Trophoblast cell (in vitro differentiated cells and primary cell): ENCODE data around the gene SERPINC1.

Source experiments
- DNase-seq, 2 donors: peaks; one replicate each; pipeline ENCODE4 v3.0.0-alpha.2; 2016
- H2AFZ ChIP-seq: 2 replicates; pipeline ENCODE4 v1.6.1; 2013; ENCODE audit warnings: low read length, moderate library complexity, mild to moderate bottlenecking; ENCODE audit not compliant: insufficient read depth, poor library complexity
- H2AK5ac ChIP-seq: 2 replicates; pipeline ENCODE4 v1.6.1; 2013; ENCODE audit warnings: mild to moderate bottlenecking, low read length
- H2BK120ac ChIP-seq: 2 replicates; pipeline ENCODE4 v1.6.1; 2013; ENCODE audit warnings: low read length, mild to moderate bottlenecking, moderate library complexity; ENCODE audit not compliant: insufficient read depth, poor library complexity
- H2BK12ac ChIP-seq: 2 replicates; pipeline ENCODE4 v1.6.1; 2013; ENCODE audit warnings: mild to moderate bottlenecking, low read length, moderate library complexity
- H2BK5ac ChIP-seq: 2 replicates; pipeline ENCODE4 v1.6.1; 2013; ENCODE audit warnings: low read length, low read depth, moderate library complexity, mild to moderate bottlenecking; ENCODE audit not compliant: poor library complexity
- H3K14ac ChIP-seq: 2 replicates; pipeline ENCODE4 v1.6.1; 2013; ENCODE audit warnings: mild to moderate bottlenecking, low read length
- H3K18ac ChIP-seq: 2 replicates; pipeline ENCODE4 v1.6.1; 2013; ENCODE audit warnings: mild to moderate bottlenecking, low read length
- H3K23ac ChIP-seq: 2 replicates; pipeline ENCODE4 v1.6.1; 2013; ENCODE audit warnings: low read length
- H3K27ac ChIP-seq: 2 replicates; pipeline ENCODE4 v1.5.1; 2013; ENCODE audit warnings: low read depth, mild to moderate bottlenecking, inconsistent platforms, low read length, moderate library complexity
- H3K27me3 ChIP-seq: 2 replicates; pipeline ENCODE4 v1.6.1; 2013; ENCODE audit warnings: inconsistent platforms, mild to moderate bottlenecking, low read length, moderate library complexity; ENCODE audit not compliant: insufficient read depth
- H3K36me3 ChIP-seq, 2 experiments: 1 replicate in 1 of 2; 2 replicates in 1 of 2; pipeline ENCODE4 v1.6.1; 2013; ENCODE audit warnings: low read length in 2 of 2, mild to moderate bottlenecking in 2 of 2, moderate library complexity in 1 of 2; ENCODE audit not compliant: insufficient read depth in 2 of 2, control insufficient read depth in 1 of 2
- H3K4ac ChIP-seq: 2 replicates; pipeline ENCODE4 v1.6.1; 2013; ENCODE audit warnings: low read depth, mild to moderate bottlenecking, low read length, moderate library complexity
- H3K4me1 ChIP-seq, 2 experiments: 1 replicate in 1 of 2; 2 replicates in 1 of 2; pipeline ENCODE4 v1.6.1; 2013; ENCODE audit warnings: low read length in 2 of 2, mild to moderate bottlenecking in 2 of 2, moderate library complexity in 1 of 2; ENCODE audit not compliant: insufficient read depth in 2 of 2, control insufficient read depth in 1 of 2
- H3K4me2 ChIP-seq: 2 replicates; pipeline ENCODE4 v1.6.1; 2013; ENCODE audit warnings: inconsistent platforms, mild to moderate bottlenecking, low read length, moderate library complexity
- H3K4me3 ChIP-seq: 2 replicates; pipeline ENCODE4 v1.5.1; 2013; ENCODE audit warnings: mild to moderate bottlenecking, low read depth, low read length, inconsistent platforms
- H3K79me1 ChIP-seq: one replicate; pipeline ENCODE4 v1.6.1; 2013; ENCODE audit warnings: low read length
- H3K79me2 ChIP-seq: 2 replicates; pipeline ENCODE4 v1.6.1; 2013; ENCODE audit warnings: low read length, mild to moderate bottlenecking; ENCODE audit not compliant: control insufficient read depth, insufficient read depth, poor library complexity
- H3K9ac ChIP-seq: 2 replicates; pipeline ENCODE4 v1.6.1; 2013; ENCODE audit warnings: mild to moderate bottlenecking, low read length
- H3K9me3 ChIP-seq: 2 replicates; pipeline ENCODE4 v1.6.1; 2013; ENCODE audit warnings: low read depth, mild to moderate bottlenecking, control low read depth, inconsistent platforms, low read length; ENCODE audit not compliant: insufficient read depth
- H4K12ac ChIP-seq: 2 replicates; pipeline ENCODE4 v1.6.1; 2013; ENCODE audit warnings: low read depth, mild to moderate bottlenecking, low read length, moderate library complexity
- H4K8ac ChIP-seq: 2 replicates; pipeline ENCODE4 v1.6.1; 2013; ENCODE audit warnings: low read depth, mild to moderate bottlenecking, low read length, moderate library complexity
- H4K91ac ChIP-seq: one replicate; pipeline ENCODE4 v1.6.1; 2013; ENCODE audit warnings: low read depth, mild to moderate bottlenecking, low read length, moderate library complexity
- WGBS: extraction: QIAGEN DNeasy Blood & Tissue Kit; methylation state at CpG from one replicate; pipeline ENCODE4 v1.1.7; 2013; ENCODE audit warnings: missing lambda C conversion rate; ENCODE audit not compliant: insufficient read length, insufficient coverage; ENCODE audit errors: extremely low coverage; 5-methylcytosine and 5-hydroxymethylcytosine counted together

The SERPINC1 gene

DNA sequence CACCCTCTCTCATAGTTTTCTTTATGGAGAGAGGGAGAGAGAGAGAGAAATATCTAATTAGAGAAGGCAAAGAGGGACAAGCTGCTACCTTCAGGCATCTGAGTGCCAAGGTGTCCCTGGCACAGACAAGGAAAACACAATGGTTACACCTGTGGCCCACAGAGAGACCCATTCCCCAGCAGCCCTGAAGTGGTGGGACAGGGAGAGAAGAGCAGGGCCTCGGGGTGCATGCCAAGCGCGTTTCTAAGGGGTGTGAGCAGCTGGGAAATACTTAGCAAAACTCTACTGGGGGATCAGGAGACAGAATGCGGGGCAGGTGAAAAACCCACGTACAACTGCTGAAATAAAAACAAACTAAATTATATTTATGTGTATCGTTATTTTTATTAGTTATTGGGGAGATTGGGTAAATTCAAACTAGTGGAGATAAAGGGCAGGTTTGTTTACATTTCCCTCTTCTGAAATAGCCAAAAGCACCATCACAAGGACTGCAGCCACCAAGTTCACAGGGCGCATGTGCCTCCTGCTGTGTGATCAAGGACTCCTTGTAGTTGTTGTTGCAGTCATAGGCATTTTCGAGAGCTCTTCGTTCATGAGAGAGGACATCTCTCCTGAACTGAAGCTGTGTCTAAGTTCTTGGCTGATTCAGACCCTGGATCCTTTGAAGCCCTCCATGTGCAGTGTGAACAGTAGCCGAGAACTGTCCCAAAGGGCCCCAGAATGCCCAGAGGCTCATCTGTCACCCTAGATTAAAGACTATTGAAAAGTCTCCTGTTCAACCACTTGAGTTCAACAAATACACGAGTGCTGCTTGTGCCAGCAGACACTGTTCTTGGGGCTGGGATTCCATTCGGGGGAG, 737 bp upstream of the SERPINC1 start:
- H3K27me3 ChIP-seq, result no peaks in the 10 kb centered on the region
- no peaks in the 10 kb centered on the region for H3K9me3 ChIP-seq
- H3K18ac ChIP-seq, result no peak overlapping the region
- no peak overlapping the region for H4K91ac ChIP-seq
- no peak overlapping the region for H3K4ac ChIP-seq
- H2AFZ ChIP-seq, result no peak overlapping the region
- H2BK5ac ChIP-seq, result no peak overlapping the region
- H4K12ac ChIP-seq, result no peak overlapping the region
- H3K4me1 ChIP-seq, result no peaks in the 10 kb centered on the region
- no peaks in the 10 kb centered on the region for H3K79me1 ChIP-seq
- H3K79me2 ChIP-seq, result no peaks in the 10 kb centered on the region
- H2BK12ac ChIP-seq, result no peak overlapping the region
- no peak overlapping the region for H3K14ac ChIP-seq
- H4K8ac ChIP-seq, result no peak overlapping the region
- no peak overlapping the region for H3K4me2 ChIP-seq
- no peak overlapping the region for H2BK120ac ChIP-seq
- H3K9ac ChIP-seq, result no peak overlapping the region
- H2AK5ac ChIP-seq, result no peak overlapping the region
- H3K36me3 ChIP-seq, result no peaks in the 10 kb centered on the region
- no peak overlapping the region for H3K27ac ChIP-seq
- peak; percentile 18 to 50 for DNase-seq
- H3K23ac ChIP-seq, result no peak overlapping the region
- H3K4me3 ChIP-seq, result no peak overlapping the region
- WGBS, result 100% methylated on average over 1 of the region's 12 CpGs

GRCh38 chr1:173916667-173917066, 460 bp downstream of the SERPINC1 start:
- Histone ChIP-seq H3K14ac (no peak overlapping the region), H3K27me3 (no peaks in the 10 kb centered on the region), H3K4me2 (no peak overlapping the region), H2BK120ac (no peak overlapping the region), H3K36me3 (no peaks in the 10 kb centered on the region), H3K18ac (no peak overlapping the region), H3K9ac (no peak overlapping the region), H3K9me3 (no peaks in the 10 kb centered on the region), H3K4ac (no peak overlapping the region), H3K27ac (no peak overlapping the region), H2BK5ac (no peak overlapping the region), H4K8ac (no peak overlapping the region), H4K12ac (no peak overlapping the region), H2BK12ac (no peak overlapping the region), H3K4me3 (no peak overlapping the region), H4K91ac (no peak overlapping the region), H3K79me2 (no peaks in the 10 kb centered on the region), H3K79me1 (no peaks in the 10 kb centered on the region), H3K23ac (no peak overlapping the region), H3K4me1 (no peaks in the 10 kb centered on the region), H2AFZ (no peak overlapping the region), H2AK5ac (no peak overlapping the region)
- no CpG with 5 or more reads among the region's 4 CpGs for WGBS
- no peak for DNase-seq

- no peak overlapping the region for H4K91ac ChIP-seq
- no peak overlapping the region for H3K4me3 ChIP-seq
- H3K9ac ChIP-seq, result no peak overlapping the region
- no peaks in the 10 kb centered on the region for H3K36me3 ChIP-seq
- H3K18ac ChIP-seq, result no peak overlapping the region
- no peaks in the 10 kb centered on the region for H3K79me2 ChIP-seq
- H2AK5ac ChIP-seq, result no peak overlapping the region
- no peaks in the 10 kb centered on the region for H3K4me1 ChIP-seq
- H3K4me2 ChIP-seq, result no peak overlapping the region
- H2BK5ac ChIP-seq, result no peak overlapping the region
- no peak overlapping the region for H3K4ac ChIP-seq
- H3K23ac ChIP-seq, result no peak overlapping the region
- DNase-seq, result no peak
- no peaks in the 10 kb centered on the region for H3K27me3 ChIP-seq
- no peak overlapping the region for H2BK12ac ChIP-seq
- H2BK120ac ChIP-seq, result no peak overlapping the region
- no peak overlapping the region for H3K14ac ChIP-seq
- no peaks in the 10 kb centered on the region for H3K79me1 ChIP-seq
- no peak overlapping the region for H3K27ac ChIP-seq
- no peak overlapping the region for H4K8ac ChIP-seq
- no peaks in the 10 kb centered on the region for H3K9me3 ChIP-seq
- no peak overlapping the region for H2AFZ ChIP-seq
- H4K12ac ChIP-seq, result no peak overlapping the region
- WGBS, result no CpG with 5 or more reads among the region's 2 CpGs
Observed at GRCh38 chr1:173915596-173915995, 1.5 kb downstream of the SERPINC1 start.

DNA sequence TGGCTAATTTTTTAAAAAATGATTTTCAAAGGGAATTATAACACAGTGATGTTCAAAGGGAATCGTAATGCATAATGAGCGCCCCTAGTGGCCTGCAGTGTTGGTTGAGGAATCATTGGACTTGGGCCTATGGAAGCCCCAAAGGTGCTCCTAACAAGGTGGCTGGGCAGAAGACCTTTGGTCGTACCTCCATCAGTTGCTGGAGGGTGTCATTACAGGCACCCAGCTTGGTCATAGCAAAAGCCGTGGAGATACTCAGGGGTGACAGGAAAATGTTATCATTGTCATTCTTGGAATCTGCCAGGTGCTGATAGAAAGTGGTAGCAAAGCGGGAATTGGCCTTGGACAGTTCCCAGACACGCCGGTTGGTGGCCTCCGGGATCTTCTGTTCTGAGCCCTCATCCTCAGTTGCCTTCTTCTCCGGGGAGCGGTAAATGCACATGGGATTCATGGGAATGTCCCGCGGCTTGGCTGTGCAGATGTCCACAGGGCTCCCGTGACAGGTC, 2.7 kb downstream of the SERPINC1 start:
- Histone ChIP-seq H3K79me1 (no peaks in the 10 kb centered on the region), H3K23ac (no peak overlapping the region), H3K4me3 (no peak overlapping the region), H4K8ac (no peak overlapping the region), H3K27me3 (no peaks in the 10 kb centered on the region), H2AK5ac (no peak overlapping the region), H3K4me2 (no peak overlapping the region), H2BK12ac (no peak overlapping the region), H3K27ac (no peak overlapping the region), H3K4me1 (no peaks in the 10 kb centered on the region), H3K9me3 (no peaks in the 10 kb centered on the region), H3K36me3 (no peaks in the 10 kb centered on the region), H3K18ac (no peak overlapping the region), H4K12ac (no peak overlapping the region), H3K14ac (no peak overlapping the region), H3K79me2 (no peaks in the 10 kb centered on the region), H2BK120ac (no peak overlapping the region), H2AFZ (no peak overlapping the region), H2BK5ac (no peak overlapping the region), H3K9ac (no peak overlapping the region), H3K4ac (no peak overlapping the region), H4K91ac (no peak overlapping the region)
- WGBS, result no CpG with 5 or more reads among the region's 13 CpGs
- DNase-seq, result peak; percentile 42 to 74
